Neural progenitor cell (in vitro differentiated cells): ENCODE measurements around the gene GABRB2. TPM values are rescaled to one million over a fixed set of nuclear protein-coding genes. Genes with fewer than 3 reads are reported as not detected.

ENCODE experiments used
- DNase-seq: peaks from one replicate; pipeline ENCODE4 v3.0.0-alpha.2; 2016; ENCODE audit warnings: low spot score
- H2AFZ ChIP-seq: fragments of 200-600 bp; sonication (generic); replicated peaks from 2 replicates; pipeline ENCODE4 v1.6.1; 2016; ENCODE audit warnings: antibody characterized with exemption
- H3F3A ChIP-seq: fragments of 200-600 bp; sonication (generic); 2 replicates; pipeline ENCODE4 v1.6.1; 2016; ENCODE audit warnings: antibody characterized with exemption, low read depth
- H3K27ac ChIP-seq: fragments of 200-600 bp; sonication (generic); 2 replicates; pipeline ENCODE4 v1.5.1; 2016; ENCODE audit warnings: mild to moderate bottlenecking
- H3K27me3 ChIP-seq: fragments of 200-600 bp; sonication (generic); 2 replicates; pipeline ENCODE4 v1.6.1; 2016; ENCODE audit warnings: mild to moderate bottlenecking, moderate library complexity
- H3K36me3 ChIP-seq: fragments of 200-600 bp; sonication (generic); 2 replicates; pipeline ENCODE4 v1.5.1; 2016
- H3K4me1 ChIP-seq: fragments of 200-600 bp; sonication (generic); 2 replicates; pipeline ENCODE4 v1.6.1; 2016; ENCODE audit warnings: mixed run types
- H3K4me2 ChIP-seq: fragments of 200-600 bp; sonication (generic); 2 replicates; pipeline ENCODE4 v1.6.1; 2016
- H3K4me3 ChIP-seq: fragments of 200-600 bp; sonication (generic); 2 replicates; pipeline ENCODE4 v1.5.1; 2016
- H3K79me2 ChIP-seq: fragments of 200-600 bp; sonication (generic); 2 replicates; pipeline ENCODE4 v1.6.1; 2016; ENCODE audit warnings: low read depth
- H3K9ac ChIP-seq: fragments of 200-600 bp; sonication (generic); 2 replicates; pipeline ENCODE4 v1.6.1; 2016
- H3K9me3 ChIP-seq: fragments of 200-600 bp; sonication (generic); 2 replicates; pipeline ENCODE4 v1.5.1; 2016; ENCODE audit warnings: low read depth
- H4K20me1 ChIP-seq: fragments of 200-600 bp; sonication (generic); 2 replicates; pipeline ENCODE4 v1.6.1; 2016; ENCODE audit warnings: low read depth
- H3K27ac Mint-ChIP-seq: 3 replicates; pipeline ENCODE4 v1.8.0; 2021; ENCODE audit warnings: mixed read lengths
- H3K27me3 Mint-ChIP-seq: 2 replicates; pipeline ENCODE4 v1.8.0; 2022; ENCODE audit warnings: low read depth, mild to moderate bottlenecking, inconsistent platforms, moderate library complexity, mixed read lengths; ENCODE audit not compliant: insufficient read depth
- H3K36me3 Mint-ChIP-seq: 3 replicates; pipeline ENCODE4 v1.8.0; 2021; ENCODE audit warnings: mixed read lengths
- H3K4me1 Mint-ChIP-seq: 3 replicates; pipeline ENCODE4 v1.8.0; 2021; ENCODE audit warnings: mixed read lengths
- H3K4me3 Mint-ChIP-seq: 3 replicates; pipeline ENCODE4 v1.8.0; 2021; ENCODE audit warnings: mild to moderate bottlenecking, moderate library complexity, mixed read lengths
- H3K9me3 Mint-ChIP-seq: 3 replicates; pipeline ENCODE4 v1.8.0; 2020; ENCODE audit warnings: mixed read lengths
- CTCF ChIP-seq: fragments of 200-600 bp; sonication (generic); IDR thresholded peaks from 2 replicates; pipeline ENCODE4 v1.5.1; 2017; ENCODE audit warnings: antibody characterized with exemption, mild to moderate bottlenecking
- EZH2 ChIP-seq: fragments of 200-600 bp; sonication (generic); IDR thresholded peaks from 2 replicates; pipeline ENCODE4 v1.6.1; 2017; ENCODE audit warnings: antibody characterized with exemption, mild to moderate bottlenecking, moderate library complexity
- EZH2phosphoT487 ChIP-seq: fragments of 200-600 bp; sonication (generic); IDR thresholded peaks from 2 replicates; pipeline ENCODE4 v1.6.1; 2017; ENCODE audit warnings: antibody characterized with exemption
- total RNA-seq: library from RNA; depleted of rRNA; stranded (reverse); fragments of >200 nt; gene quantifications from 2 replicates; pipeline ENCODE4 v1.2.3, GENCODE V29; 2015; ENCODE audit warnings: low replicate concordance

Gene GABRB2
- total RNA-seq, 1 donor from 2014 or later: 0.58 TPM

GRCh38 chr5:161483721-161484120 is 62.8 kb downstream of the GABRB2 start:
- no peak overlapping the region for H2AFZ ChIP-seq
- H3K36me3 ChIP-seq: no peaks in the 10 kb centered on the region
- no peaks in the 10 kb centered on the region for H3K79me2 ChIP-seq
- DNase-seq: no peak
- H3K27me3 ChIP-seq: no peaks in the 10 kb centered on the region
- Mint-ChIP-seq H3K27ac (no peak overlapping the region), H3K36me3 (no peaks in the 10 kb centered on the region), H3K4me1 (no peaks in the 10 kb centered on the region), H3K27me3 (no peaks in the 10 kb centered on the region), H3K4me3 (no peak overlapping the region), H3K9me3 (no peaks in the 10 kb centered on the region)
- H3K27ac ChIP-seq: no peak overlapping the region
- no peak overlapping the region for H3K4me3 ChIP-seq
- no peak for TF ChIP-seq EZH2
- TF ChIP-seq CTCF: no peak
- no peak for TF ChIP-seq EZH2phosphoT487
- H3K4me1 ChIP-seq: no peaks in the 10 kb centered on the region
- H4K20me1 ChIP-seq: no peaks in the 10 kb centered on the region
- no peaks in the 10 kb centered on the region for H3F3A ChIP-seq
- no peak overlapping the region for H3K9ac ChIP-seq
- H3K4me2 ChIP-seq: no peak overlapping the region
- H3K9me3 ChIP-seq: no peaks in the 10 kb centered on the region

- DNase-seq: no peak
- no peaks in the 10 kb centered on the region for H3K36me3 Mint-ChIP-seq
- no peaks in the 10 kb centered on the region for H3K9me3 Mint-ChIP-seq
- no peaks in the 10 kb centered on the region for H3F3A ChIP-seq
- no peaks in the 10 kb centered on the region for H3K4me1 Mint-ChIP-seq
- H2AFZ ChIP-seq: no peak overlapping the region
- H3K27me3 Mint-ChIP-seq: no peaks in the 10 kb centered on the region
- no peaks in the 10 kb centered on the region for H3K4me1 ChIP-seq
- no peaks in the 10 kb centered on the region for H3K9me3 ChIP-seq
- TF ChIP-seq EZH2 (no peak), EZH2phosphoT487 (no peak), CTCF (no peak)
- no peaks in the 10 kb centered on the region for H3K27me3 ChIP-seq
- H3K27ac Mint-ChIP-seq: no peak overlapping the region
- H3K36me3 ChIP-seq: no peaks in the 10 kb centered on the region
- H3K79me2 ChIP-seq: no peaks in the 10 kb centered on the region
- H4K20me1 ChIP-seq: no peaks in the 10 kb centered on the region
- no peak overlapping the region for H3K4me3 ChIP-seq
- no peak overlapping the region for H3K4me3 Mint-ChIP-seq
- H3K27ac ChIP-seq: no peak overlapping the region
- no peak overlapping the region for H3K4me2 ChIP-seq
- no peak overlapping the region for H3K9ac ChIP-seq
Measured at GRCh38 chr5:161481922-161482321, 64.6 kb downstream of the GABRB2 start.

- Histone ChIP-seq H3K4me2 (no peak overlapping the region), H3K27ac (no peak overlapping the region), H2AFZ (no peak overlapping the region), H3K4me3 (no peak overlapping the region), H3K36me3 (no peaks in the 10 kb centered on the region), H3F3A (no peaks in the 10 kb centered on the region), H4K20me1 (no peaks in the 10 kb centered on the region), H3K27me3 (no peaks in the 10 kb centered on the region), H3K9me3 (no peaks in the 10 kb centered on the region), H3K4me1 (no peaks in the 10 kb centered on the region), H3K9ac (no peak overlapping the region), H3K79me2 (no peaks in the 10 kb centered on the region)
- Mint-ChIP-seq H3K9me3 (peaks cover 2% of the 10 kb centered on the region), H3K36me3 (no peaks in the 10 kb centered on the region), H3K4me1 (no peaks in the 10 kb centered on the region), H3K27ac (no peak overlapping the region), H3K4me3 (no peak overlapping the region), H3K27me3 (peaks cover 2% of the 10 kb centered on the region)
- TF ChIP-seq EZH2phosphoT487 (no peak), CTCF (no peak), EZH2 (no peak)
- no peak for DNase-seq
Measured at GRCh38 chr5:161471211-161471950, 75.1 kb downstream of the GABRB2 start.
